ENCODE measurements around the gene CYP19A1. TPM values are rescaled to one million over a fixed set of nuclear protein-coding genes. Genes with fewer than 3 reads are reported as not detected.
A peak's percentile ranks its signal among the peaks of the same experiment; 100 is the strongest.

Gene CYP19A1
- total RNA-seq, 1 donor from 2014 or later = not detected

DNA sequence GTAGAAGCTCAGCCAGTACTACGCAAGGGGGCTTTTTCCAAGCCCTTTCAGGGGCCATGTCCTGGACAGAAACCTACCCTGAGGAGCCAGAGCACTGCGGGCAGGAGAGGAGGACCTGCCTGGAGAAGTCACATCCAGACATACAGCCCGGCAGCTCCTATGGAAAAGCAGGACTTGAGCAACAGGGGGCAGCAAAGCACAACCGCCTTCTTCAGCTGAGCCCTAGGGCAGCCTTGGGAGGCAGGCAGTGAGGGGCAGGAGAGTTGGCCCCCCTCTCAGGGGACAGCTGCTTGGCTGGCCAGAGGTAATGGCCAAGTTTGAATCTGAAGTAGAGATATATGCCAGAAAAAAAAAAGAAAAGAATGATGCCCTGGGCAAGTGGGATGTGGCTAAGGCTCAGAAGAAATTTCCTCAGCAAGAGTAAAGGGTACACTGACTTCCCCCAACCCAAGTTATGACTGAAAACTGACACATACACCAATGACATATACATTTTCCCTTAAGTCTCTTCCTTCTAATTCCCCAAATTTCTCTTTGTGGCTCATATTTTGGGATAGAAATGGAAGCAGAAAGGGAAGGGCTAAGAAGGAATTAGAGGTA, 56.9 kb downstream of the CYP19A1 start:
- Mint-ChIP-seq H3K4me1 (ENCODE audit: low read depth) (peaks cover 4% of the 10 kb centered on the region), H3K9me3 (ENCODE audit: low read depth) (no peaks in the 10 kb centered on the region), H3K4me3 (ENCODE audit: unreplicated experiment) (no peak overlapping the region), H3K27ac (ENCODE audit: unreplicated experiment) (no peak overlapping the region), H3K27me3 (ENCODE audit: low read depth) (peaks cover 29% of the 10 kb centered on the region), H3K36me3 (ENCODE audit: low read depth) (no peaks in the 10 kb centered on the region)
- TF ChIP-seq, protein P1, sequence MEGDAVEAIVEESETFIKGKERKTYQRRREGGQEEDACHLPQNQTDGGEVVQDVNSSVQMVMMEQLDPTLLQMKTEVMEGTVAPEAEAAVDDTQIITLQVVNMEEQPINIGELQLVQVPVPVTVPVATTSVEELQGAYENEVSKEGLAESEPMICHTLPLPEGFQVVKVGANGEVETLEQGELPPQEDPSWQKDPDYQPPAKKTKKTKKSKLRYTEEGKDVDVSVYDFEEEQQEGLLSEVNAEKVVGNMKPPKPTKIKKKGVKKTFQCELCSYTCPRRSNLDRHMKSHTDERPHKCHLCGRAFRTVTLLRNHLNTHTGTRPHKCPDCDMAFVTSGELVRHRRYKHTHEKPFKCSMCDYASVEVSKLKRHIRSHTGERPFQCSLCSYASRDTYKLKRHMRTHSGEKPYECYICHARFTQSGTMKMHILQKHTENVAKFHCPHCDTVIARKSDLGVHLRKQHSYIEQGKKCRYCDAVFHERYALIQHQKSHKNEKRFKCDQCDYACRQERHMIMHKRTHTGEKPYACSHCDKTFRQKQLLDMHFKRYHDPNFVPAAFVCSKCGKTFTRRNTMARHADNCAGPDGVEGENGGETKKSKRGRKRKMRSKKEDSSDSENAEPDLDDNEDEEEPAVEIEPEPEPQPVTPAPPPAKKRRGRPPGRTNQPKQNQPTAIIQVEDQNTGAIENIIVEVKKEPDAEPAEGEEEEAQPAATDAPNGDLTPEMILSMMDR (IDR thresholded peaks at IDR 0.05) = peak; percentile 81
- DNase-seq (ENCODE audit: low spot score) = no peak

DNA sequence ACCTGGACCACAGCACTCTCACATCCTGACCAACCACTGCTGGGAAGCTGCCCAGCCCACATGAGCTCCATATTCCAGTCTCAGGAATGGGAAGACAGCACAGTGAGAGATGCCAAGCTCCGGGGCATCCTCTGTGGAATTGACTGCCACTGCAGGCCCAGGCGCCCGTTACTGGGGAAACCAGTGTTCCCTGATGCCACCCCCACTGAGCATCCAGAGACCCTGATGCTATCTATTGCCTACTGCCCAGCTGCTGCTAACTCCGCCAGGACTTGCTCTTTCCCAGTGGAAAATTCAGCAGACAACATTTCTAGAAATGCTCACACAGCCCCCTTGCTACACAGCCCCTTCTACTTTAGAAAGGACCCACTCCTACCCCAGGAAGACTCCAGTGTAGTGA, 57.6 kb downstream of the CYP19A1 start:
- no peak overlapping the region for H3K27ac Mint-ChIP-seq (ENCODE audit: unreplicated experiment)
- H3K9me3 Mint-ChIP-seq (ENCODE audit: low read depth) = no peaks in the 10 kb centered on the region
- no peak for DNase-seq (ENCODE audit: low spot score)
- no peak overlapping the region for H3K4me3 Mint-ChIP-seq (ENCODE audit: unreplicated experiment)
- TF ChIP-seq, protein P1 (IDR thresholded peaks at IDR 0.05) = no peak
- H3K27me3 Mint-ChIP-seq (ENCODE audit: low read depth) = peaks cover 34% of the 10 kb centered on the region
- no peaks in the 10 kb centered on the region for H3K36me3 Mint-ChIP-seq (ENCODE audit: low read depth)
- peaks cover 4% of the 10 kb centered on the region for H3K4me1 Mint-ChIP-seq (ENCODE audit: low read depth)

DNA sequence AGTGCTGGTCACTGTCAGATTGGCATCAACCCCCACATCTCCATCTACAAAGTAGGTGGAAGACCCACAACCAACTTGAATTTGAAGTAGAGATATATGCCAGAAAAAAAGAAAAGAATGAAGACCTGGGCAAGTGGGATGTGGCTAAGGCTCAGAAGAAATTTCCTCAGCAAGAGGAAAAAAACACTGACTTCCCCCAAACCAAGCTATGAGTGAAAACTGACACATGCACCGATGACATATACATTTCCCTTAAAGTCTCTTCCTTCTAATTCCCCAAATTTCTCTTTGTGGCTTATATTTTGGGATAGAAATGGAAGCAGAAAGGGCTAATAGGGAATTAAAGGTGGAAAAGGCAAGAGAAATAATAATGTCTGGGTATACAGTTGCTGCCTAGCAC, 59.0 kb downstream of the CYP19A1 start:
- Mint-ChIP-seq H3K36me3 (ENCODE audit: low read depth) (no peaks in the 10 kb centered on the region), H3K27ac (ENCODE audit: unreplicated experiment) (no peak overlapping the region), H3K4me1 (ENCODE audit: low read depth) (peaks cover 4% of the 10 kb centered on the region), H3K9me3 (ENCODE audit: low read depth) (no peaks in the 10 kb centered on the region), H3K4me3 (ENCODE audit: unreplicated experiment) (no peak overlapping the region), H3K27me3 (ENCODE audit: low read depth) (peaks cover 39% of the 10 kb centered on the region)
- TF ChIP-seq, protein P1 (IDR thresholded peaks at IDR 0.05) = no peak
- no peak for DNase-seq (ENCODE audit: low spot score)

DNA sequence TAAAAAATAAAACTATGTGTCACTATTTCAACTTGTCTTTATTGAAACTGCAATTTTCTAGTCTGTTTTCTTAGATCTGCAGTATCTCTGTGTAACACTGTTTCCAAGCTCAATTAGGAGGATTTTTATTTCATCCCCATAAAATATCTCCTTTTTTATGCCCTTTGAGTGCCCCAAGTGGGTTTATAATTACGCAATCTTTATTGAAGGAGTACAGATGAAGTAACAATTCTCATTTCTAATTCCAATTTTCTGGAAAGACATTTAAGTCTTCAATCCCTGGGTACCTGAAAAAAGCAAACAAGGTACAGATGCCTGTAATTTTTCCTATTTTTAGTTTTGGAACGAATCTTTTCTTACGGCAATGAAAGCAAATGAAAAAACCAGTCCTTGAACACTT, 61.3 kb downstream of the CYP19A1 start:
- Mint-ChIP-seq H3K27ac (ENCODE audit: unreplicated experiment) (no peak overlapping the region), H3K4me3 (ENCODE audit: unreplicated experiment) (no peak overlapping the region), H3K4me1 (ENCODE audit: low read depth) (peaks cover 4% of the 10 kb centered on the region), H3K27me3 (ENCODE audit: low read depth) (peaks cover 43% of the 10 kb centered on the region), H3K36me3 (ENCODE audit: low read depth) (no peaks in the 10 kb centered on the region), H3K9me3 (ENCODE audit: low read depth) (no peaks in the 10 kb centered on the region)
- TF ChIP-seq, protein P1 (IDR thresholded peaks at IDR 0.05) = no peak
- no peak for DNase-seq (ENCODE audit: low spot score)

DNA sequence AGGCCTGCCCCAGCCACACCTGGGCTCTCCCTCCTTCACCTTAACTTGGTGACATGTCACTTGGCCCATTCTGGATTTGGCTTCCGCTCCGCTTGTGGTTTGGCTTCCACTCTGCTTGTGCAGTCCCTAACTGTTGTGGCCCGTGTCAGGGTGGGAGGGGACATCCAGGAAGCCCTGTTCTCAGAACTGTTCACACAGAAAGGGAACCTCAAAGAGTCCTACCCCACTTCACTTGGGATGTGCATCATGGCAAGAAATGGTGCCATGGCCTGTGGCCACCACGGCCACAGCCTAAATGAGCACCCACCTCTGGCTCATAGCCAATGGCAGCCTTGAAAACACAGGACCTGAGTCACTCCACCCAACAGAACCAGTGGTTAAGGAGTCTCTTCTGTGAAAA, 63.4 kb downstream of the CYP19A1 start:
- DNase-seq (ENCODE audit: low spot score) = no peak
- TF ChIP-seq, protein P1 (IDR thresholded peaks at IDR 0.05) = no peak
- Mint-ChIP-seq H3K27me3 (ENCODE audit: low read depth) (peaks cover 43% of the 10 kb centered on the region), H3K9me3 (ENCODE audit: low read depth) (no peaks in the 10 kb centered on the region), H3K4me1 (ENCODE audit: low read depth) (no peaks in the 10 kb centered on the region), H3K27ac (ENCODE audit: unreplicated experiment) (no peak overlapping the region), H3K4me3 (ENCODE audit: unreplicated experiment) (no peak overlapping the region), H3K36me3 (ENCODE audit: low read depth) (no peaks in the 10 kb centered on the region)

All from chondrocyte (in vitro differentiated cells).